Thyroid gland (tissue), 4 donors: Measurements from ENCODE around the gene MS4A12. TPM values are rescaled to one million over a fixed set of nuclear protein-coding genes. Genes with fewer than 3 reads are reported as not detected.

Experiments used
- DNase-seq, 2 donors: peaks; one replicate each; pipeline ENCODE4 v3.0.0-alpha.2; 2019
- H3K27ac ChIP-seq, 3 donors: fragments of 200-600 bp; sonication (generic); 1 replicate in 2 of 3; 2 replicates in 1 of 3; pipeline ENCODE4 v1.5.1; 2016 to 2019; ENCODE audit warnings: mild to moderate bottlenecking in 1 of 3, moderate library complexity in 1 of 3
- H3K27me3 ChIP-seq: fragments of 200-600 bp; sonication (generic); one replicate; pipeline ENCODE4 v1.5.1; 2019
- H3K36me3 ChIP-seq, 2 donors: fragments of 200-600 bp; sonication (generic); one replicate each; pipeline ENCODE4 v1.5.1; 2016 to 2019
- H3K4me1 ChIP-seq, 2 donors: fragments of 200-600 bp; sonication (generic); one replicate each; pipeline ENCODE4 v1.5.1; 2017 to 2019
- H3K4me3 ChIP-seq, 3 donors: fragments of 200-600 bp; sonication (generic); replicated peaks in 1 of 3; 1 replicate in 2 of 3; 2 replicates in 1 of 3; pipeline ENCODE4 v1.5.1; 2016; ENCODE audit warnings: mild to moderate bottlenecking in 1 of 3
- H3K9me3 ChIP-seq: fragments of 200-600 bp; sonication (generic); one replicate; pipeline ENCODE4 v1.5.1; 2017
- POLR2A ChIP-seq, 2 donors: fragments of 450-650 bp; IDR thresholded peaks; one replicate each; pipeline ENCODE4 v1.6.1; 2017; ENCODE audit warnings: antibody characterized with exemption in 2 of 2, mild to moderate bottlenecking in 2 of 2, moderate library complexity in 1 of 2
- WGBS, 2 donors: methylation state at CpG; one replicate each; pipeline ENCODE4 v1.1.5; 2017; 5-methylcytosine and 5-hydroxymethylcytosine counted together
- intact Hi-C: fragments of 100-400 bp; cut with DNase I; formaldehyde crosslinking; loops from one replicate; pipeline ENCODE4 v1.15.1; 2023
- total RNA-seq, 4 donors: library from RNA; depleted of rRNA; stranded (reverse); fragments of >200 nt; gene quantifications; one replicate each; pipeline ENCODE4 v1.2.3, GENCODE V29; 2016
- TF ChIP-seq, protein P1 (sequence below), 6 experiments: fragments of 200-600 bp in 3 of 6; fragments of 450-650 bp in 3 of 6; sonication (generic) in 3 of 6; IDR thresholded peaks; one replicate each; pipeline ENCODE4 v1.5.1; 2016 to 2019; ENCODE audit warnings: antibody characterized with exemption in 6 of 6, mild to moderate bottlenecking in 2 of 6, inconsistent platforms in 1 of 6, moderate library complexity in 1 of 6

The MS4A12 gene
- total RNA-seq, 4 donors from 2014 or later = not detected

DNA sequence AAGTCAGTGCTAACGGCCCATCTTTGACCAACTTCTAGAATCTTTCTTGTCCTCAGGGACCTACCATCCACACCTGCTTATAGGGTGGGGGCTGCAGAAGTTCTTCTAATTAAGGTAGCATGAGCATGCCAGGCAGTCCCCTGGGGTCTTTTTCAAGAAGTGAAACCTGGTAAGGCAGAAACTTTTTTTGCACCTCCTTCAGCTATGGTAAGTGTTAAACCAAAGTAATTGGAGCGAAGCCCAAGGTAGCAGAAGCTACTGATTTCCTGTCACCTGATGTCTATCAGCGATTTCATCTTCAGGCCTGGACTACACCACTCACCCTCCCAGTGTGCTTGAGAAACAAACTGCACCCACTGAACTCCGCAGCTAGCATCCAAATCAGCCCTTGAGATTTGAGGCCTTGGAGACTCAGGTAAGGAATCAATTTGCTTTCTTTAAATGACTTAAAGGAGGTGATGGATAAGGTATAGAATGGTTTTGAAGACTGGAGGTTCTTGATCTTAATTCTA is 37.0 kb upstream of the MS4A12 start, which contains the start of gene MS4A1:
TSS of gene MS4A1 (plus strand) at position 317 of the 512 bp plus-strand sequence. CDS start 6,528 bp downstream, outside the sequence.
- Histone ChIP-seq H3K9me3 (no peaks in the 10 kb centered on the region), H3K27ac (no peak within 1 kb of the TSS), H3K27me3 (no peaks in the 10 kb centered on the region), H3K36me3 (no peaks in the 10 kb centered on the region), H3K4me3 (no peak within 1 kb of the TSS), H3K4me1 (no peaks in the 10 kb centered on the region)
- intact Hi-C loops = no loop called here
- TF ChIP-seq, protein P1, sequence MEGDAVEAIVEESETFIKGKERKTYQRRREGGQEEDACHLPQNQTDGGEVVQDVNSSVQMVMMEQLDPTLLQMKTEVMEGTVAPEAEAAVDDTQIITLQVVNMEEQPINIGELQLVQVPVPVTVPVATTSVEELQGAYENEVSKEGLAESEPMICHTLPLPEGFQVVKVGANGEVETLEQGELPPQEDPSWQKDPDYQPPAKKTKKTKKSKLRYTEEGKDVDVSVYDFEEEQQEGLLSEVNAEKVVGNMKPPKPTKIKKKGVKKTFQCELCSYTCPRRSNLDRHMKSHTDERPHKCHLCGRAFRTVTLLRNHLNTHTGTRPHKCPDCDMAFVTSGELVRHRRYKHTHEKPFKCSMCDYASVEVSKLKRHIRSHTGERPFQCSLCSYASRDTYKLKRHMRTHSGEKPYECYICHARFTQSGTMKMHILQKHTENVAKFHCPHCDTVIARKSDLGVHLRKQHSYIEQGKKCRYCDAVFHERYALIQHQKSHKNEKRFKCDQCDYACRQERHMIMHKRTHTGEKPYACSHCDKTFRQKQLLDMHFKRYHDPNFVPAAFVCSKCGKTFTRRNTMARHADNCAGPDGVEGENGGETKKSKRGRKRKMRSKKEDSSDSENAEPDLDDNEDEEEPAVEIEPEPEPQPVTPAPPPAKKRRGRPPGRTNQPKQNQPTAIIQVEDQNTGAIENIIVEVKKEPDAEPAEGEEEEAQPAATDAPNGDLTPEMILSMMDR (IDR thresholded peaks at IDR 0.05) = no peak
- TF ChIP-seq POLR2A (IDR thresholded peaks at IDR 0.05) = no peak
- 65 to 68% methylated on average over 3 to 4 of the region's 4 CpGs for WGBS, 2 donors
- DNase-seq = no peak

DNA sequence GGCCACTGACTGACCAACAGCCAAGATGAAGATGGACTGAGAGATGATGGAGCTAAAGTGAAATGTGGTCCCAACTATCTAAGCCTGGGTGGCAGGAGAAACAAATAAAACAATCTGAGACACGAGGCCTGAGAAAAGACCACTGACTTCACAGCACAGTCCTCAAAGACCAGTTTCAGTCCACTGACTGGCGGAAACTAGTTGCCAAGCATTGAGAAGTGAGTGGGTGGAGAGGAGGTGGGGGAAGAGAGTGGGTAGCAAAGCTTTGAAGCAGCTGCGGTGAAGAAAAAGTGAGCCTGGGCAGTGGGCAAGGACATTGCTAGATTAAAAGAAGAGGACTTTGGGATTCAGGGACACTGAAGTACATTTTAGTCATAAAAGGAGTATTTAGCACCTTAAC is 35.0 kb upstream of the MS4A12 start:
- H3K4me3 ChIP-seq = no peak overlapping the region
- TF ChIP-seq, protein P1 (IDR thresholded peaks at IDR 0.05) = no peak
- no peak for DNase-seq
- intact Hi-C loops = no loop called here
- H3K4me1 ChIP-seq = no peaks in the 10 kb centered on the region
- 59 to 71% methylated on average over 3 of the region's 3 CpGs for WGBS, 2 donors
- no peak overlapping the region for H3K27ac ChIP-seq
- no peaks in the 10 kb centered on the region for H3K36me3 ChIP-seq
- no peaks in the 10 kb centered on the region for H3K27me3 ChIP-seq
- H3K9me3 ChIP-seq = no peaks in the 10 kb centered on the region

DNA sequence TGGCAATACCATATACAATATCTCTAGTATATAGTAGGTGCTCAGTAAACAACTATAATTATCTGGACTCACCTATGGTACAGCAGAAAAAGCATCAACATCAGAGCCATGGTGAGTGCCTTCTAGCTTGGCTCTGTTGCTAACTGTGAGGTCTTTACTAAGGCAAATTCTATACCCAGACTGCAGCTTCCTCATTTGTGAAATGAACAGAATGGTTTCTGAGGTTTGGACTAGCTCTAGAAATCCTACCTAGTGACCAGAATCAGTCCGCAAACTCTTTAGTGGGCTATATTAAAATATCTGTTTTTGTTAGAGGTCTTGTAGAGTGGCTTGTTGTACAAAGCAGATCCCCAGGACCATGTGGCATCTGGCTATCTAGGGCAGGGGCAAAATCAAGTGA is 33.2 kb upstream of the MS4A12 start:
- no peak overlapping the region for H3K27ac ChIP-seq
- TF ChIP-seq POLR2A (IDR thresholded peaks at IDR 0.05) = no peak
- TF ChIP-seq, protein P1 (IDR thresholded peaks at IDR 0.05) = no peak
- no peaks in the 10 kb centered on the region for H3K9me3 ChIP-seq
- H3K4me1 ChIP-seq = no peaks in the 10 kb centered on the region
- H3K4me3 ChIP-seq = no peak overlapping the region
- DNase-seq = no peak
- no peaks in the 10 kb centered on the region for H3K27me3 ChIP-seq
- intact Hi-C loops = no loop called here
- WGBS, 2 donors = 92 to 96% methylated on average over 1 of the region's 1 CpG
- H3K36me3 ChIP-seq = no peaks in the 10 kb centered on the region

DNA sequence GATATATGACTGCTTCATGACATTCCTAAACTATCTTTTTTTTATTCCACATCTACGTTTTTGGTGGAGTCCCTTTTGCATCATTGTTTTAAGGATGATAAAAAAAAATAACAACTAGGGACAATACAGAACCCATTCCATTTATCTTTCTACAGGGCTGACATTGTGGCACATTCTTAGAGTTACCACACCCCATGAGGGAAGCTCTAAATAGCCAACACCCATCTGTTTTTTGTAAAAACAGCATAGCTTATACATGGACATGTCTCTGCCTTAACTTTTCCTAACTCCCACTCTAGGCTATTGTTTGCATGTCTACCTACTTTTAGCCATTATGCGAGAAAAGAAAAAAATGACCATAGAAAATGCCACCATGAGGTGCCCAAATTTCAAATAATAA is 23.7 kb upstream of the MS4A12 start:
- no peaks in the 10 kb centered on the region for H3K27me3 ChIP-seq
- H3K4me3 ChIP-seq = no peak overlapping the region
- H3K36me3 ChIP-seq = no peaks in the 10 kb centered on the region
- 71 to 73% methylated on average over 2 of the region's 2 CpGs for WGBS, 2 donors
- no peaks in the 10 kb centered on the region for H3K4me1 ChIP-seq
- DNase-seq = no peak
- H3K9me3 ChIP-seq = no peaks in the 10 kb centered on the region
- H3K27ac ChIP-seq = no peak overlapping the region
- TF ChIP-seq, protein P1 (IDR thresholded peaks at IDR 0.05) = no peak
- TF ChIP-seq POLR2A (IDR thresholded peaks at IDR 0.05) = no peak
- intact Hi-C loops = no loop called here

DNA sequence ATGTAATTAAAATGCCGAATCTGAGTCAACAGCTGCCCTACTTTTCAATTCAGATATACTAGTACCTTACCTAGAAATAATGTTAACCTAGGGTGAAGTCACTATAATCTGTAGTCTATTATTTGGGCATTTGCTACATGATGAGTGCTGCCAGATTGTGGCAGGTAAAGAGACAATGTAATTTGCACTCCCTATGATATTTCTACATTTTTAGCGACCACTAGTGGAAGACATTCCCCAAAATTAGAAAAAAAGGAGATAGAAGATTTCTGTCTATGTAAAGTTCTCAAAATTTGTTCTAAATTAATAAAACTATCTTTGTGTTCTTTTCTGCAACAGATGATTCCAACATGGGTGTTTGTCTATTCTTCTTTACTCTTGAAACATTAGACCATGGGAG is 22.9 kb upstream of the MS4A12 start:
- Histone ChIP-seq H3K4me1 (no peaks in the 10 kb centered on the region), H3K9me3 (no peaks in the 10 kb centered on the region), H3K27ac (no peak overlapping the region), H3K4me3 (no peak overlapping the region), H3K27me3 (no peaks in the 10 kb centered on the region), H3K36me3 (no peaks in the 10 kb centered on the region)
- no peak for TF ChIP-seq POLR2A (IDR thresholded peaks at IDR 0.05)
- TF ChIP-seq, protein P1 (IDR thresholded peaks at IDR 0.05) = no peak
- no peak for DNase-seq
- intact Hi-C loops = no loop called here
- 69 to 70% methylated on average over 2 of the region's 2 CpGs for WGBS, 2 donors
